ENCODE measurements around the gene SERTAD2.

Gene SERTAD2

GRCh38 chr2:64607381-64608304 is 46.1 kb downstream of the SERTAD2 start:
- no peak for DNase-seq

- no peak for DNase-seq
These were observed 47.0 kb downstream of the SERTAD2 start for GRCh38 chr2:64606479-64607363.

- no peak for DNase-seq
These were observed 47.7 kb downstream of the SERTAD2 start for GRCh38 chr2:64605991-64606478.

GRCh38 chr2:64605026-64605471 is 48.7 kb downstream of the SERTAD2 start:
- no peak for DNase-seq

GRCh38 chr2:64604155-64604554 is 49.6 kb downstream of the SERTAD2 start:
- DNase-seq = no peak

GRCh38 chr2:64602436-64602835 is 51.3 kb downstream of the SERTAD2 start:
- no peak for DNase-seq

GRCh38 chr2:64601785-64602391 is 51.8 kb downstream of the SERTAD2 start:
- no peak for DNase-seq

GRCh38 chr2:64601034-64601754 is 52.5 kb downstream of the SERTAD2 start:
- no peak for DNase-seq

GRCh38 chr2:64599469-64599868 is 54.2 kb downstream of the SERTAD2 start:
- no peak for DNase-seq

- DNase-seq = no peak
These were observed 55.5 kb downstream of the SERTAD2 start for GRCh38 chr2:64598226-64598625.

GRCh38 chr2:64595397-64596176 is 58.1 kb downstream of the SERTAD2 start:
- DNase-seq = no peak

- no peak for DNase-seq
These were observed 59.3 kb downstream of the SERTAD2 start for GRCh38 chr2:64594226-64594989.

GRCh38 chr2:64593035-64593655 is 60.6 kb downstream of the SERTAD2 start:
- no peak for DNase-seq

GRCh38 chr2:64591188-64591587 is 62.5 kb downstream of the SERTAD2 start:
- DNase-seq = no peak

GRCh38 chr2:64587561-64587960 is 66.2 kb downstream of the SERTAD2 start:
- DNase-seq = no peak

GRCh38 chr2:64586883-64587481 is 66.7 kb downstream of the SERTAD2 start:
- peak; percentile 10 for DNase-seq

GRCh38 chr2:64586054-64586453 is 67.7 kb downstream of the SERTAD2 start:
- DNase-seq = no peak

- DNase-seq = no peak
These were observed 70.9 kb downstream of the SERTAD2 start for GRCh38 chr2:64582774-64583340.

- DNase-seq = no peak
These were observed 71.8 kb downstream of the SERTAD2 start for GRCh38 chr2:64581777-64582539.
